GM23338 (cell line): Measurements from ENCODE around the gene PNPLA3. TPM values are rescaled to one million over a fixed set of nuclear protein-coding genes. Genes with fewer than 3 reads are reported as not detected.

ENCODE experiments used
- ATAC-seq: fragments of 200-7000 bp; cut with Tn5 transposase; 3 replicates; pipeline ENCODE4 v1.9.1; 2020
- DNase-seq: peaks from one replicate; pipeline ENCODE4 v3.0.0-alpha.2; 2015; ENCODE audit warnings: low spot score
- H2AFZ ChIP-seq: fragments of 200-600 bp; sonication (generic); 2 replicates; pipeline ENCODE4 v1.8.0; 2016; ENCODE audit warnings: antibody characterized with exemption, mild to moderate bottlenecking, moderate library complexity
- H3F3A ChIP-seq: fragments of 200-600 bp; sonication (generic); replicated peaks from 2 replicates; pipeline ENCODE4 v1.8.0; 2017; ENCODE audit warnings: antibody characterized with exemption, mixed run types, low read depth
- H3K27ac ChIP-seq: fragments of 200-600 bp; sonication (generic); 2 replicates; pipeline ENCODE4 v1.6.1; 2016; ENCODE audit warnings: low read depth
- H3K27me3 ChIP-seq: fragments of 200-600 bp; sonication (generic); 2 replicates; pipeline ENCODE4 v1.8.0; 2016; ENCODE audit warnings: mild to moderate bottlenecking, mixed run types, moderate library complexity; ENCODE audit not compliant: insufficient read depth
- H3K36me3 ChIP-seq: fragments of 200-600 bp; sonication (generic); 2 replicates; pipeline ENCODE4 v1.8.0; 2016; ENCODE audit warnings: mild to moderate bottlenecking; ENCODE audit not compliant: insufficient read depth
- H3K4me1 ChIP-seq: fragments of 200-600 bp; sonication (generic); 2 replicates; pipeline ENCODE4 v1.8.0; 2016; ENCODE audit warnings: mild to moderate bottlenecking, moderate library complexity; ENCODE audit not compliant: insufficient read depth
- H3K4me2 ChIP-seq: fragments of 200-600 bp; sonication (generic); 2 replicates; pipeline ENCODE4 v1.7.1; 2017; ENCODE audit warnings: mixed run types
- H3K4me3 ChIP-seq: fragments of 200-600 bp; sonication (generic); 2 replicates; pipeline ENCODE4 v1.6.1; 2016; ENCODE audit warnings: mixed run types
- H3K79me2 ChIP-seq: fragments of 200-600 bp; sonication (generic); replicated peaks from 2 replicates; pipeline ENCODE4 v1.8.0; 2017; ENCODE audit warnings: mild to moderate bottlenecking; ENCODE audit not compliant: insufficient read depth
- H3K9me2 ChIP-seq: fragments of 200-600 bp; sonication (generic); 2 replicates; pipeline ENCODE4 v1.8.0; 2017; ENCODE audit not compliant: insufficient read depth
- H4K20me1 ChIP-seq: fragments of 200-600 bp; sonication (generic); replicated peaks from 2 replicates; pipeline ENCODE4 v1.8.0; 2017; ENCODE audit warnings: mild to moderate bottlenecking; ENCODE audit not compliant: insufficient read depth
- H3K27ac Mint-ChIP-seq: 2 replicates; pipeline ENCODE4 v1.8.0; 2020; ENCODE audit warnings: inconsistent platforms, mild to moderate bottlenecking, moderate library complexity, mixed read lengths
- H3K27me3 Mint-ChIP-seq: 3 replicates; pipeline ENCODE4 v1.8.0; 2022; ENCODE audit warnings: low read depth, mild to moderate bottlenecking, moderate library complexity, mixed read lengths, inconsistent platforms; ENCODE audit not compliant: insufficient read depth, poor library complexity
- H3K36me3 Mint-ChIP-seq: 3 replicates; pipeline ENCODE4 v1.8.0; 2021; ENCODE audit warnings: low read depth, mild to moderate bottlenecking, inconsistent platforms, moderate library complexity, mixed read lengths
- H3K4me1 Mint-ChIP-seq: 3 replicates; pipeline ENCODE4 v1.8.0; 2020; ENCODE audit warnings: mild to moderate bottlenecking, inconsistent platforms, mixed read lengths
- H3K4me3 Mint-ChIP-seq: 3 replicates; pipeline ENCODE4 v1.8.0; 2021; ENCODE audit warnings: moderate library complexity, mild to moderate bottlenecking, inconsistent platforms, mixed read lengths
- H3K9me3 Mint-ChIP-seq: 3 replicates; pipeline ENCODE4 v1.8.0; 2020; ENCODE audit warnings: moderate library complexity, mild to moderate bottlenecking, inconsistent platforms, mixed read lengths
- CREB1 ChIP-seq: fragments of 250-450 bp; sonication (Bioruptor Pico); IDR thresholded peaks from 2 replicates; pipeline ENCODE4 v1.5.0; 2020; ENCODE audit warnings: low read depth, mild to moderate bottlenecking, moderate library complexity
- CTCF ChIP-seq, 2 experiments: fragments of 200-600 bp in 1 of 2; sonication (generic) in 1 of 2; conservative IDR thresholded peaks; 2 replicates each; pipeline versions ENCODE4 v1.5.1 to v1.6.1; 2016 to 2017; ENCODE audit warnings: antibody characterized with exemption in 2 of 2, low read depth in 2 of 2, mild to moderate bottlenecking in 2 of 2, moderate library complexity in 1 of 2
- ETS1 ChIP-seq: IDR thresholded peaks from 2 replicates; pipeline ENCODE4 v1.6.1; 2016; ENCODE audit warnings: antibody characterized with exemption
- EZH2phosphoT487 ChIP-seq: fragments of 200-600 bp; sonication (generic); IDR thresholded peaks from one replicate; pipeline ENCODE4 v1.8.1; 2018; ENCODE audit warnings: antibody characterized with exemption; ENCODE audit not compliant: unreplicated experiment
- JUNB ChIP-seq: IDR thresholded peaks from one replicate; pipeline ENCODE4 v1.6.1; 2016; ENCODE audit warnings: antibody characterized with exemption; ENCODE audit not compliant: unreplicated experiment
- POLR2AphosphoS5 ChIP-seq: IDR thresholded peaks from 2 replicates; pipeline ENCODE4 v1.6.1; 2016; ENCODE audit warnings: antibody characterized with exemption, low read depth
- REST ChIP-seq: IDR thresholded peaks from one replicate; pipeline ENCODE4 v1.6.1; 2018; ENCODE audit warnings: antibody characterized with exemption; ENCODE audit not compliant: unreplicated experiment
- STAT1 ChIP-seq: IDR thresholded peaks from one replicate; pipeline ENCODE4 v1.6.1; 2016; ENCODE audit warnings: antibody characterized with exemption; ENCODE audit not compliant: unreplicated experiment
- ZNF114 ChIP-seq: fragments of 250-450 bp; sonication (Bioruptor Pico); IDR thresholded peaks from 2 replicates; pipeline ENCODE4 v1.5.0; 2020; ENCODE audit warnings: mild to moderate bottlenecking, moderate library complexity
- ZNF331 ChIP-seq: fragments of 250-450 bp; sonication (Bioruptor Pico); IDR thresholded peaks from 2 replicates; pipeline ENCODE4 v1.5.0; 2020; ENCODE audit warnings: low read depth, mild to moderate bottlenecking, moderate library complexity
- ZNF462 ChIP-seq: fragments of 250-450 bp; sonication (Bioruptor Pico); IDR thresholded peaks from 2 replicates; pipeline ENCODE4 v1.5.0; 2020; ENCODE audit warnings: mild to moderate bottlenecking, moderate library complexity
- polyA plus RNA-seq: library from polyadenylated mRNA; unstranded; fragments of >200 nt; fragmentation: Nextera tagmentation; extraction: Ambion mirVana; gene quantifications from 2 replicates; pipeline ENCODE4 v1.2.1, GENCODE V29; 2016
- total RNA-seq: library from RNA; depleted of rRNA; stranded (reverse); fragments of >200 nt; shearing (Covaris generic); gene quantifications from 2 replicates; pipeline ENCODE4 v1.2.3, GENCODE V29; 2014

PNPLA3 gene
- total and polyA plus RNA-seq, 2 experiments from 2014 or later = 17.7 to 23.4 TPM

- TF ChIP-seq REST (no peak), CTCF (conservative IDR thresholded peaks at IDR 0.05; ENCODE audit: low read depth in 2 of 2) (no peak), JUNB (no peak), ETS1 (no peak), EZH2phosphoT487 (no peak), POLR2AphosphoS5 (no peak), STAT1 (no peak), ZNF114 (CRISPR knock-in tag) (no peak), CREB1 (CRISPR knock-in tag) (no peak), ZNF331 (CRISPR knock-in tag) (no peak)
Observed at GRCh38 chr22:43924877-43925276, 1.3 kb downstream of the PNPLA3 start (continued).

- ATAC-seq = peak; percentile 51
- no peak overlapping the region for H3K27ac ChIP-seq
- Mint-ChIP-seq H3K9me3 (no peaks in the 10 kb centered on the region), H3K4me1 (peaks cover 24% of the 10 kb centered on the region), H3K27ac (peak overlapping the region; percentile 79), H3K27me3 (peaks cover 12% of the 10 kb centered on the region), H3K36me3 (peaks cover 32% of the 10 kb centered on the region), H3K4me3 (peak overlapping the region; percentile 75)
- H3K9me2 ChIP-seq = no peaks in the 10 kb centered on the region
- H4K20me1 ChIP-seq = no peaks in the 10 kb centered on the region; the same call in 1 of the 2 replicates
- peak; percentile 35 for DNase-seq
- no peak overlapping the region for H2AFZ ChIP-seq
- H3K4me2 ChIP-seq = peak overlapping the region; percentile 90
- peak overlapping the region; percentile 85 for H3K4me3 ChIP-seq
- H3F3A ChIP-seq = no peaks in the 10 kb centered on the region
- peaks cover 20% of the 10 kb centered on the region for H3K4me1 ChIP-seq
- H3K27me3 ChIP-seq = no peaks in the 10 kb centered on the region
- H3K79me2 ChIP-seq = peaks cover 28% of the 10 kb centered on the region
- H3K36me3 ChIP-seq = peaks cover 21% of the 10 kb centered on the region
- no peak for TF ChIP-seq EZH2phosphoT487
- no peak for TF ChIP-seq CREB1 (CRISPR knock-in tag)
- TF ChIP-seq POLR2AphosphoS5 = no peak
- no peak for TF ChIP-seq ZNF462 (CRISPR knock-in tag)
Observed at GRCh38 chr22:43925433-43926348, 2.1 kb downstream of the PNPLA3 start.
